K562 (cell line): ENCODE data around the gene LIX1L. TPM values are rescaled to one million over a fixed set of nuclear protein-coding genes. Genes with fewer than 3 reads are reported as not detected.

Experiments used
- ARID3B ChIP-seq: fragments of 250-450 bp; sonication (Bioruptor Pico); IDR thresholded peaks from 2 replicates; pipeline ENCODE4 v1.4.0; 2020; ENCODE audit warnings: borderline replicate concordance
- C11orf30 ChIP-seq: fragments of 450-650 bp; IDR thresholded peaks from 2 replicates; pipeline ENCODE4 v1.6.1; 2016; ENCODE audit warnings: low read depth, mild to moderate bottlenecking
- CBFA2T3 ChIP-seq: fragments of 450-650 bp; IDR thresholded peaks from 2 replicates; pipeline ENCODE4 v1.6.1; 2017
- CXXC5 ChIP-seq: fragments of 250-450 bp; sonication (Bioruptor Pico); IDR thresholded peaks from 2 replicates; pipeline ENCODE4 v1.8.0; 2022; ENCODE audit warnings: inconsistent platforms, mild to moderate bottlenecking, moderate library complexity
- EHMT2 ChIP-seq: fragments of 450-650 bp; IDR thresholded peaks from 2 replicates; pipeline ENCODE4 v1.6.1; 2018; ENCODE audit warnings: antibody characterized with exemption
- ELK3 ChIP-seq: fragments of 450-650 bp; formaldehyde crosslinking; IDR thresholded peaks from 2 replicates; pipeline ENCODE4 v1.4.0; 2020; ENCODE audit warnings: mild to moderate bottlenecking
- HBP1 ChIP-seq: fragments of 450-650 bp; formaldehyde crosslinking; IDR thresholded peaks from 2 replicates; pipeline ENCODE4 v1.4.0; 2022; ENCODE audit warnings: missing genetic modification characterization
- KDM4B ChIP-seq, 2 experiments: fragments of 450-650 bp in 1 of 2; sonication (generic) in 1 of 2; IDR thresholded peaks; 2 replicates each; pipeline ENCODE4 v1.6.1; 2016 to 2017; ENCODE audit warnings: borderline replicate concordance in 2 of 2, antibody characterized with exemption in 1 of 2, low read depth in 1 of 2, mild to moderate bottlenecking in 1 of 2
- KHSRP ChIP-seq: fragments of 450-650 bp; IDR thresholded peaks from 2 replicates; pipeline ENCODE4 v1.6.1; 2017
- KLF13 ChIP-seq: fragments of 450-650 bp; IDR thresholded peaks from 2 replicates; pipeline ENCODE4 v1.6.1; 2016; ENCODE audit warnings: missing genetic modification characterization, low read depth, mild to moderate bottlenecking, missing compliant biosample characterization, moderate library complexity, borderline replicate concordance
- MAFF ChIP-seq: IDR thresholded peaks from 2 replicates; pipeline ENCODE4 v1.6.1; 2012; ENCODE audit warnings: low read length, improper control_type of control experiment
- MAFG ChIP-seq: fragments of 450-650 bp; conservative IDR thresholded peaks from 2 replicates; pipeline ENCODE4 v1.6.1; 2016; ENCODE audit warnings: missing genetic modification characterization, missing compliant biosample characterization
- MXD1 ChIP-seq: fragments of 250-450 bp; sonication (Bioruptor Pico); IDR thresholded peaks from 2 replicates; pipeline ENCODE4 v1.8.0; 2021; ENCODE audit warnings: borderline replicate concordance, mild to moderate bottlenecking, moderate library complexity; ENCODE audit not compliant: poor library complexity, severe bottlenecking
- NRF1 ChIP-seq, 2 experiments: fragments of 450-650 bp; IDR thresholded peaks in 1 of 2; conservative IDR thresholded peaks in 1 of 2; 2 replicates each; pipeline ENCODE4 v1.6.1; 2014; ENCODE audit warnings: mild to moderate bottlenecking in 2 of 2
- RBM17 ChIP-seq: fragments of 200-400 bp; formaldehyde crosslinking; IDR thresholded peaks from 2 replicates; pipeline ENCODE4 v1.6.1; 2017; ENCODE audit warnings: low read depth, mild to moderate bottlenecking, low read length, borderline replicate concordance
- SAP30 ChIP-seq: fragments of 200-600 bp; sonication (generic); IDR thresholded peaks from 2 replicates; pipeline ENCODE4 v1.6.1; 2012; ENCODE audit warnings: borderline replicate concordance, low read depth, mild to moderate bottlenecking, moderate library complexity, low read length, control low read depth, inconsistent platforms; ENCODE audit not compliant: insufficient read depth, poor library complexity, severe bottlenecking
- SMARCB1 ChIP-seq: IDR thresholded peaks from 2 replicates; pipeline ENCODE4 v1.6.1; 2011; ENCODE audit warnings: improper control_type of control experiment, low read depth; ENCODE audit not compliant: insufficient read length
- SMARCC2 ChIP-seq: fragments of 450-650 bp; IDR thresholded peaks from 2 replicates; pipeline ENCODE4 v1.6.1; 2017; ENCODE audit warnings: antibody characterized with exemption, moderate library complexity, mild to moderate bottlenecking, low read depth
- SNIP1 ChIP-seq: fragments of 450-650 bp; IDR thresholded peaks from 2 replicates; pipeline ENCODE4 v1.7.1; 2017; ENCODE audit warnings: low read depth, mild to moderate bottlenecking
- SOX6 ChIP-seq: fragments of 450-650 bp; IDR thresholded peaks from 2 replicates; pipeline ENCODE4 v1.6.1; 2014; ENCODE audit warnings: mild to moderate bottlenecking
- SRSF9 ChIP-seq: fragments of 200-400 bp; formaldehyde crosslinking; IDR thresholded peaks from 2 replicates; pipeline ENCODE4 v1.6.1; 2017; ENCODE audit warnings: low read depth, low read length, borderline replicate concordance
- SUPT5H ChIP-seq: fragments of 450-650 bp; IDR thresholded peaks from 2 replicates; pipeline ENCODE4 v1.6.1; 2016
- TRIM24 ChIP-seq, 2 experiments: fragments of 450-650 bp; IDR thresholded peaks; 2 replicates each; pipeline ENCODE4 v1.6.1; 2016
- XRCC3 ChIP-seq: fragments of 450-650 bp; IDR thresholded peaks from 2 replicates; pipeline ENCODE4 v1.6.1; 2017; ENCODE audit warnings: mild to moderate bottlenecking, moderate library complexity
- ZNF175 ChIP-seq: fragments of 200-800 bp; sonication (Bioruptor generic); IDR thresholded peaks from 2 replicates; pipeline ENCODE4 v1.6.1; 2016; ENCODE audit warnings: low read depth, mild to moderate bottlenecking, missing genetic modification characterization, missing compliant biosample characterization
- polyA plus RNA-seq, 8 experiments: library from polyadenylated mRNA; depleted of rRNA in 4 of 8; stranded (reverse) in 5 of 8; unstranded in 3 of 8; fragments of >200 nt; fragmentation: Nextera tagmentation in 2 of 8; fragmentation: Illumina TruSeq in 1 of 8; extraction: Ambion mirVana in 2 of 8; extraction: Trizol in 1 of 8; gene quantifications; 2 replicates each; pipeline versions ENCODE4 v1.2.1 to v1.2.3, GENCODE V29; 2011 to 2014; ENCODE audit warnings: inconsistent platforms in 1 of 8, missing spikeins in 1 of 8
- total RNA-seq, 7 experiments: library from RNA; depleted of rRNA in 6 of 7; stranded (reverse); fragments of >200 nt in 6 of 7; fragmentation: Illumina TruSeq in 2 of 7; extraction: Trizol in 2 of 7; gene quantifications; 2 replicates each; pipeline versions ENCODE4 v1.2.1 to v1.2.3, GENCODE V29; 2011 to 2021; ENCODE audit warnings: low replicate concordance in 1 of 7

Gene LIX1L
- total and polyA plus RNA-seq, 9 of the 15 experiments (the other 6 are each of a cell fraction or from before 2014, with no cell fraction given), result 4.6 to 26.5 (median 12.5) TPM

- TF ChIP-seq TRIM24 (IDR thresholded peaks at IDR 0.05) (no peak), ARID3B (CRISPR knock-in tag) (no peak), SNIP1 (no peak), KLF13 (tag) (no peak), SAP30 (no peak), MXD1 (no peak), MAFF (no peak), KHSRP (no peak), RBM17 (no peak), SMARCC2 (no peak), C11orf30 (no peak), EHMT2 (no peak), ELK3 (CRISPR knock-in tag) (no peak), HBP1 (CRISPR knock-in tag) (no peak), NRF1 (conservative IDR thresholded peaks at IDR 0.05 in 1 of 2, IDR thresholded peaks at IDR 0.05 in 1 of 2) (peak in 1 of 2 experiments; percentile 4; a peak in 1 of 4 replicates), KDM4B (IDR thresholded peaks at IDR 0.05; ENCODE audit: borderline replicate concordance in 2 of 2, low read depth in 1 of 2) (no peak), SOX6 (no peak), CBFA2T3 (no peak), SMARCB1 (no peak), SUPT5H (no peak), XRCC3 (no peak), ZNF175 (CRISPR knock-in tag) (no peak), CXXC5 (CRISPR knock-in tag) (no peak), SRSF9 (no peak), MAFG (tag) (no peak)
Observed at GRCh38 chr1:145962157-145963102, 4.6 kb upstream of the LIX1L start (continued).
